ENCODE data around the gene RDH13. TPM values are rescaled to one million over a fixed set of nuclear protein-coding genes. Genes with fewer than 3 reads are reported as not detected.
A peak's percentile ranks its signal among the peaks of the same experiment; 100 is the strongest.

RDH13 gene
- total and polyA plus RNA-seq, 10 of the 15 experiments (the other 5 are each of a cell fraction or from before 2014, with no cell fraction given), result 1.3 to 11.6 (median 8.9) TPM

DNA sequence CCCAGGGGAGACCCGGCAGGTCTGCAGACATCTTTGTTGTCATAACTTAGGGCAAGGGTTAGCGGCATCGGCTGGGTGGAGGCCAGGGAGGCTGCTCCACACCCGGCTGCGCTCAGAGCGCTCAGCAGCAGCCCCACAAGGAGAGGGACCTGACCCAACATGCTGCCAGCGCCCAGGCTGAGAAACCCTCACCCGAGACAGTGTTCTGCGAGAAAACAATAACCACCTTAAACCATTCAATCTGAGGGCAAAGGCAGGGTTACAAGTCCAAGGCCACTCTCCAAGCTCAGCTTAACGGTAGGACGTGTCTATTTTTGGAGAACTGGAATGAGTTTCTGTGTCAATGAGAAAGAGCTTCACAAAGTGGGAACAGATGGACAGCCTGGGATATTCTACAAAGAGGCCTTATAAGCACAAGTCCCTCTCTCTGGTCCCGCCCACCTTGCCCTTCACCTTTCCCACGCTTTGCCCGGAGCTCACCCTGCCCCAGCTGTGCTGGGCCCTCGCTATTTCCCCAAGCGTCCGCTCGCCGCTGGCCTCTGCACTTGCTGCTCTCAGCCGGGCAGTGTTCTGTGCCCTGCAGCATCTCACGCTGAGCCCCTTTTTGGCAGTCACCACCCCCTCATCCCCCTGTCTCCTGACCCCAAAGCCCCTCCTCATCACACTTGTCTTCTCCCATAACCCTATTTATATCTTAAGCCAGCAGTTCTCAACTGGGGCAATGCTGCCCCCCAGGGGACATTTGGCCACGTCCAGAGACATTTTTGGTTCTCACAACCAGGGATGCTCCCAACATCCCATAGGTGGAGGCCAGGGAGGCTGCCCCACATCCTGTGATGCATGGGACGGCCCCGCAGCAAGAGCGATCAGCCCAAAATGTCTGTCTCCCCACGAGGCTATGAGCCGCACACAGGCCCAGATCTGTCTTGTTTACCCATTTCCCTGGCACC lies 36.9 kb upstream of the RDH13 start:
- no peak for TF ChIP-seq RAD51 (IDR thresholded peaks at IDR 0.05)
- TF ChIP-seq RAD21 (IDR thresholded peaks at IDR 0.05; ENCODE audit: insufficient read depth, low read depth, low read length), result 0 out of 2 replicates have a peak, but pooled peaks have one; percentile 8
- WGBS (ENCODE audit: insufficient coverage, insufficient replicate concordance, low lambda C conversion rate, missing lambda C conversion rate), result 93% methylated on average over 27 of the region's 27 CpGs
- H3K27me3 ChIP-seq (replicated peaks in 1 of 2; ENCODE audit: control insufficient read depth in 2 of 2, insufficient read depth in 2 of 2, low read length in 1 of 2), result no peaks in the 10 kb centered on the region
- POLR2A ChIA-PET, result no interaction called here
- no peaks in the 10 kb centered on the region for H4K20me1 ChIP-seq (ENCODE audit: control insufficient read depth, insufficient read depth)
- RAD21 ChIA-PET (ENCODE audit: unreplicated experiment), result no interaction called here
- no peaks in the 10 kb centered on the region for H3K79me2 ChIP-seq (ENCODE audit: control insufficient read depth, insufficient read depth, low read length)
- H3K27ac ChIP-seq (ENCODE audit: control insufficient read depth, insufficient read depth), result no peak overlapping the region
- H3K4me3 ChIP-seq, result no peak overlapping the region
- no peak for ATAC-seq
- BruUV-seq (replicated peaks), result no TSS peak
- DNase-seq (ENCODE audit: low read depth, low spot score), result no peak
- H3K9me3 ChIP-seq (replicated peaks; ENCODE audit: control insufficient read depth, insufficient read depth, low read length), result no peaks in the 10 kb centered on the region; the same call in 2 of the 3 replicates
- intact Hi-C loops (cut with micrococcal nuclease; ENCODE audit: unreplicated experiment), result no loop called here
- no peak overlapping the region for H3K4me2 ChIP-seq (ENCODE audit: control insufficient read depth, insufficient read depth)
- CTCF ChIA-PET, result interaction anchor here (1.4 kb wide), 1 partner anchor 12 kb away, joined by 3 read pairs; no protein-coding TSS in a partner anchor
- FAIRE-seq, result no peak
- SMC1A ChIA-PET (ENCODE audit: uncharacterized antibody, unreplicated experiment), result no interaction called here
- H2AFZ ChIP-seq (ENCODE audit: control insufficient read depth, low read depth, low read length), result no peak overlapping the region
- in situ Hi-C loops (cut with MboI), result no loop called here
- no peak overlapping the region for H3K9ac ChIP-seq (ENCODE audit: control insufficient read depth, insufficient read depth, low read length)
- peaks cover 1 to 3% of the 10 kb centered on the region in 2 experiments; a peak in 2 of 4 replicates for H3K36me3 ChIP-seq (ENCODE audit: control insufficient read depth in 2 of 2, insufficient read depth in 2 of 2, low read length in 1 of 2)
- no peaks in the 10 kb centered on the region for H3K4me1 ChIP-seq (ENCODE audit: control insufficient read depth, insufficient read depth, low read length)

GRCh38 chr19:55098716-55099556 lies 36.0 kb upstream of the RDH13 start:
- no peak overlapping the region for H3K4me2 ChIP-seq (ENCODE audit: control insufficient read depth, insufficient read depth)
- POLR2A ChIA-PET, result no interaction called here
- H3K27me3 ChIP-seq (replicated peaks in 1 of 2; ENCODE audit: control insufficient read depth in 2 of 2, insufficient read depth in 2 of 2, low read length in 1 of 2), result no peaks in the 10 kb centered on the region
- SMC1A ChIA-PET (ENCODE audit: uncharacterized antibody, unreplicated experiment), result no interaction called here
- no TSS peak for BruUV-seq (replicated peaks)
- RAD21 ChIA-PET (ENCODE audit: unreplicated experiment), result no interaction called here
- H3K79me2 ChIP-seq (ENCODE audit: control insufficient read depth, insufficient read depth, low read length), result no peaks in the 10 kb centered on the region
- H3K4me3 ChIP-seq, result no peak overlapping the region
- no peak overlapping the region for H3K27ac ChIP-seq (ENCODE audit: control insufficient read depth, insufficient read depth)
- no peak overlapping the region for H2AFZ ChIP-seq (ENCODE audit: control insufficient read depth, low read depth, low read length)
- FAIRE-seq (no peak), ATAC-seq (no peak), DNase-seq (ENCODE audit: low read depth, low spot score) (no peak)
- H3K4me1 ChIP-seq (ENCODE audit: control insufficient read depth, insufficient read depth, low read length), result no peaks in the 10 kb centered on the region
- peaks cover 2 to 3% of the 10 kb centered on the region in 2 experiments; a peak in 2 of 4 replicates for H3K36me3 ChIP-seq (ENCODE audit: control insufficient read depth in 2 of 2, insufficient read depth in 2 of 2, low read length in 1 of 2)
- intact Hi-C loops (cut with micrococcal nuclease; ENCODE audit: unreplicated experiment) (no loop called here), in situ Hi-C loops (cut with MboI) (no loop called here)
- no peak overlapping the region for H3K9ac ChIP-seq (ENCODE audit: control insufficient read depth, insufficient read depth, low read length)
- WGBS (ENCODE audit: insufficient coverage, insufficient replicate concordance, low lambda C conversion rate, missing lambda C conversion rate), result 92% methylated on average over 25 of the region's 27 CpGs
- H3K9me3 ChIP-seq (replicated peaks; ENCODE audit: control insufficient read depth, insufficient read depth, low read length), result no peaks in the 10 kb centered on the region; the same call in 2 of the 3 replicates
- no peak for TF ChIP-seq MAX (IDR thresholded peaks at IDR 0.05; ENCODE audit: low read depth, low read length)
- no peak for TF ChIP-seq NFIC (IDR thresholded peaks at IDR 0.05; ENCODE audit: low read depth, low read length)
- no peak for TF ChIP-seq IRF4 (IDR thresholded peaks at IDR 0.05; ENCODE audit: low read depth, low read length)
- TF ChIP-seq NFYA (IDR thresholded peaks at IDR 0.05; ENCODE audit: borderline replicate concordance, low read depth, low read length), result no peak
- no peak for TF ChIP-seq POU2F2 (IDR thresholded peaks at IDR 0.05; ENCODE audit: borderline replicate concordance, low read depth, low read length)
- no peak for TF ChIP-seq DPF2 (IDR thresholded peaks at IDR 0.05)
- no peak for TF ChIP-seq ZNF274 (IDR thresholded peaks at IDR 0.05; ENCODE audit: insufficient read depth, insufficient read length)
- TF ChIP-seq NFYB (IDR thresholded peaks at IDR 0.05; ENCODE audit: insufficient read depth, low read depth, low read length), result no peak
- TF ChIP-seq EZH2 (IDR thresholded peaks at IDR 0.05; ENCODE audit: borderline replicate concordance, control insufficient read depth, low read depth, low read length), result no peak
- TF ChIP-seq MTA3 (IDR thresholded peaks at IDR 0.05; ENCODE audit: borderline replicate concordance, low read length), result no peak
- no peak for TF ChIP-seq MYC (IDR thresholded peaks at IDR 0.05; ENCODE audit: insufficient read depth, insufficient read length, insufficient replicate concordance, low read length, severe bottlenecking)
- no peaks in the 10 kb centered on the region for H4K20me1 ChIP-seq (ENCODE audit: control insufficient read depth, insufficient read depth)
- CTCF ChIA-PET, result interaction anchor here (1.4 kb wide), 1 partner anchor 11 kb away, joined by 3 read pairs; no protein-coding TSS in a partner anchor

Measured in GM12878 (cell line).